Brain microvascular endothelial cell (primary cell): ENCODE data around the gene TPM4.

Experiments
- DNase-seq: peaks from one replicate; pipeline ENCODE4 v3.0.0-alpha.2; 2020
- H3K27ac ChIP-seq: fragments of 250-450 bp; sonication (Bioruptor Pico); 2 replicates; pipeline ENCODE4 v1.5.1; 2020; ENCODE audit warnings: mild to moderate bottlenecking, moderate library complexity
- H3K27me3 ChIP-seq: fragments of 250-450 bp; sonication (Bioruptor Pico); replicated peaks from 2 replicates; pipeline ENCODE4 v1.5.1; 2020; ENCODE audit warnings: mild to moderate bottlenecking
- H3K36me3 ChIP-seq: fragments of 250-450 bp; sonication (Bioruptor Pico); replicated peaks from 2 replicates; pipeline ENCODE4 v1.5.1; 2020; ENCODE audit warnings: mild to moderate bottlenecking
- H3K4me3 ChIP-seq: 2 replicates; pipeline ENCODE4 v1.5.1; 2011; ENCODE audit warnings: low read depth, mild to moderate bottlenecking, control low read depth, low read length, moderate library complexity
- CTCF ChIP-seq: IDR thresholded peaks from 2 replicates; pipeline ENCODE4 v1.5.1; 2011; ENCODE audit warnings: low read depth, mild to moderate bottlenecking, moderate library complexity, low read length, control low read depth, inconsistent platforms; ENCODE audit errors: missing control alignments
- in situ Hi-C: cut with HindIII; loops from 2 replicates; pipeline ENCODE4 v1.10.0; 2017; ENCODE audit warnings: low sequenced_read_pairs, low pct_ligation_motif_present

TPM4 gene

DNA sequence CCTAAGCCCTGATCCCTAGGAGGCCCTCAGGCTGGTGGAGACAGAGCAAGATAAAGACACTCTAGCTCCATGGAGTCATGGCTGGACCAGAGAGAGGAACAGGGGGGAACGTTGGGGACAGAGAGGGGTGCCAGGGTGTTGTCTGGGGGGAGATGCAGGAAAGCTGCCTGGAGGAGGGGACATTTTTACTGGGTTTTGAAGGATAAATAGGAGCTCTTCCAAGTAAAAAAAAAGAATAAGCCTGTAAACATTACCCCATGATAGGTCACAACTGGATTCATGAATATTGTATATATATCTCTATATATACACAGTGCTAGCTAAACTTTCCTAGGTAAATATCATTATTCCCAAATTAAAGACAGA lies 67.9 kb downstream of the TPM4 start:
- Histone ChIP-seq H3K27ac (no peak overlapping the region), H3K36me3 (no peaks in the 10 kb centered on the region), H3K27me3 (no peaks in the 10 kb centered on the region), H3K4me3 (no peak overlapping the region)
- in situ Hi-C loops: no loop called here
- TF ChIP-seq CTCF: no peak
- no peak for DNase-seq

DNA sequence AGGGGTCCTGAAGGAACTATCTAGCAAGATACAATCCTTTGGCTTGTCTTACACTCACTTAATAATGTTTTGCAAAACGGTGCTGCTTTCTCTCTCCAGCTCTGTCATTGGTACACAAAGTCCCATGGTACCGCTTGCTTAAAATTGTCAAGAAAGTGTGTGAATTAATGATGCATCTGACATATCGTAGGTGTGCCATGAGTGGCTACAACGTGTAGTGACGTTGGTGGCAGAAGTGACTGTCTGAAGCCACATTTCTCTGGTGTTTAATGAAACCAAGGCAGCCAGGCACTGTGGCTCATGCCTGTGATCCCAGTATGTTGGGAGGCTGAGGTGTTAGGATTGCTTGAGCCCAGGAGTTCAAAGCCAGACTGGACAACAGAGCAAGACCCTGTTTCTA lies 69.8 kb downstream of the TPM4 start:
- no peak for DNase-seq
- Histone ChIP-seq H3K27me3 (no peaks in the 10 kb centered on the region), H3K36me3 (no peaks in the 10 kb centered on the region), H3K27ac (no peak overlapping the region), H3K4me3 (no peak overlapping the region)
- TF ChIP-seq CTCF: no peak
- in situ Hi-C loops: no loop called here

DNA sequence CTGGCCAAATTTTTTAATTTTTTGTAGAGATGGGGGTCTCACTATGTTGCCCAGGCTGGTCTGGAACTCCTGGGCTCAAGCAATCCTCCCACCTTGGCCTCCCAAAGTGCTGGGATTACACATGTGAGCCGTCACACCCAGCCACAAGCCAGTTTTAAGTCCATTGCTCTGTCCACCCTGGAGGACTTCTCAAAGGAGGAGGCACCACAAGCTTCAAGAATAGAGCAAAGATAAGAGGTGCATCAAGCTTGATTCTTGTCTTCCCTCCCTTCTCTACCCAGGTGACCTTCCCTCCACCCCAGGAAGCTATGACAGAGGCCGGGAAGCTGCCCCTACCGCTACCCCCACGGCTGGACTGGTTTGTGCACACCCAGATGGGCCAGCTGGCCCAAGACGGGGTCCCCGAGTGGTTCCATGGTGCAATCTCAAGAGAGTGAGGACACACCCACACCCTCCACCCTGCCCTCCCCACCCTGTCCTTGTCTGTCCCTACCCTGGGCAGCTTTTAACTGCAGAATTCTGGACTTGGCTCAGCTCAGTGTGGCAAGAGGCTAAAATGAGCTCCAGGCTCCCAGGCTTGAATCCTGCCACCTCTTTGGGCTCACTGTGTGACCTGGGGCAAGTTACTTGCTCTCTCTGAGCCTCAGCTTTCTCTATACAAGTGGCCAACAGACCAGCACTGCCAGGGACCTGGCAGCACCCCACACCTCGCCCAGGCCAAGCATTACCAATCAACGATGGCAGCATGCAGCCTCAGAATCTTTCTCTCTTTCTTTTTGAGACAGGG lies 72.3 kb downstream of the TPM4 start:
- no peak overlapping the region for H3K4me3 ChIP-seq
- H3K27ac ChIP-seq: no peak overlapping the region
- no peak for TF ChIP-seq CTCF
- H3K36me3 ChIP-seq: no peaks in the 10 kb centered on the region
- no peaks in the 10 kb centered on the region for H3K27me3 ChIP-seq
- no peak for DNase-seq
- in situ Hi-C loops: no loop called here
